Endodermal cell (in vitro differentiated cells): ENCODE results near the gene FSD1. TPM values are rescaled to one million over a fixed set of nuclear protein-coding genes. Genes with fewer than 3 reads are reported as not detected.

ENCODE experiments used
- DNase-seq: peaks from one replicate; pipeline ENCODE4 v3.0.0-alpha.2; 2017
- H3K27ac ChIP-seq: 2 replicates; pipeline ENCODE4 v1.5.1; 2013; ENCODE audit warnings: mild to moderate bottlenecking, low read depth, low read length, moderate library complexity
- H3K27me3 ChIP-seq: 2 replicates; pipeline ENCODE4 v1.6.1; 2013; ENCODE audit warnings: mild to moderate bottlenecking, low read length, moderate library complexity; ENCODE audit not compliant: insufficient read depth, control insufficient read depth, poor library complexity, severe bottlenecking
- H3K36me3 ChIP-seq: 2 replicates; pipeline ENCODE4 v1.7.0; 2013; ENCODE audit warnings: mild to moderate bottlenecking, low read length, moderate library complexity; ENCODE audit not compliant: control insufficient read depth, insufficient read depth
- H3K4me1 ChIP-seq: one replicate; pipeline ENCODE4 v1.7.0; 2013; ENCODE audit warnings: low read length; ENCODE audit not compliant: control insufficient read depth, insufficient read depth
- H3K4me3 ChIP-seq: 2 replicates; pipeline ENCODE4 v1.5.1; 2013; ENCODE audit warnings: mild to moderate bottlenecking, low read length, moderate library complexity
- H3K9ac ChIP-seq: 2 replicates; pipeline ENCODE4 v1.6.1; 2013; ENCODE audit warnings: mild to moderate bottlenecking, low read length, moderate library complexity; ENCODE audit not compliant: poor library complexity, severe bottlenecking; ENCODE audit errors: extremely low read depth
- H3K9me3 ChIP-seq: 2 replicates; pipeline ENCODE4 v1.6.1; 2013; ENCODE audit warnings: mild to moderate bottlenecking, low read length, moderate library complexity; ENCODE audit not compliant: control insufficient read depth
- H3K27ac Mint-ChIP-seq: 2 replicates; pipeline ENCODE4 v1.8.0; 2020; ENCODE audit warnings: mixed read lengths
- H3K27me3 Mint-ChIP-seq: 2 replicates; pipeline ENCODE4 v1.8.0; 2021; ENCODE audit warnings: mild to moderate bottlenecking, mixed read lengths; ENCODE audit not compliant: insufficient read depth
- H3K36me3 Mint-ChIP-seq: 2 replicates; pipeline ENCODE4 v1.8.0; 2020; ENCODE audit warnings: low read depth, mixed read lengths
- H3K4me1 Mint-ChIP-seq: 2 replicates; pipeline ENCODE4 v1.8.0; 2020; ENCODE audit warnings: mixed read lengths
- H3K4me3 Mint-ChIP-seq: 2 replicates; pipeline ENCODE4 v1.8.0; 2020; ENCODE audit warnings: mild to moderate bottlenecking, moderate library complexity, mixed read lengths
- H3K9me3 Mint-ChIP-seq: 2 replicates; pipeline ENCODE4 v1.8.0; 2020; ENCODE audit warnings: mild to moderate bottlenecking, mixed read lengths
- CTCF ChIP-seq: fragments of 200-600 bp; sonication (generic); conservative IDR thresholded peaks from 2 replicates; pipeline ENCODE4 v1.5.0; 2021; ENCODE audit warnings: antibody characterized with exemption, mild to moderate bottlenecking
- WGBS, 2 experiments: methylation state at CpG; one replicate each; pipeline versions ENCODE4 v1.1.5 to v1.1.7; 2013; ENCODE audit warnings: missing lambda C conversion rate in 2 of 2, mixed read lengths in 1 of 2; ENCODE audit not compliant: insufficient coverage in 1 of 2, insufficient read length in 1 of 2; 5-methylcytosine and 5-hydroxymethylcytosine counted together
- total RNA-seq, 2 donors: library from RNA; stranded (reverse); fragmentation: NEBNext Ultra II Directional in 1 of 2; extraction: Animal tissue kit (Norgen Biotek cat#: 25700) in 1 of 2; gene quantifications; 2 replicates in 1 of 2; 3 replicates in 1 of 2; pipeline ENCODE4 v1.2.1, GENCODE V29; 2021

The FSD1 gene
- total RNA-seq, 2 donors from 2014 or later: 33.3 to 37.9 TPM

- Histone ChIP-seq H3K4me3 (no peak overlapping the region), H3K27ac (no peak overlapping the region), H3K9me3 (no peaks in the 10 kb centered on the region), H3K36me3 (peaks cover 60% of the 10 kb centered on the region), H3K27me3 (no peaks in the 10 kb centered on the region), H3K9ac (no peak overlapping the region), H3K4me1 (no peaks in the 10 kb centered on the region)
- 87 to 96% methylated on average over 5 to 9 of the region's 9 CpGs for WGBS, 2 experiments
- Mint-ChIP-seq H3K27me3 (no peaks in the 10 kb centered on the region), H3K9me3 (no peaks in the 10 kb centered on the region), H3K27ac (peak overlapping the region; percentile 17), H3K4me3 (no peak overlapping the region), H3K4me1 (no peaks in the 10 kb centered on the region), H3K36me3 (peaks cover 47% of the 10 kb centered on the region)
- no peak for DNase-seq
- no peak for TF ChIP-seq CTCF
Measured at GRCh38 chr19:4350726-4351125, 46.3 kb downstream of the FSD1 start.

GRCh38 chr19:4352701-4353121 lies 48.3 kb downstream of the FSD1 start:
- TF ChIP-seq CTCF: peak; percentile 96
- H3K36me3 ChIP-seq: peaks cover 47% of the 10 kb centered on the region
- DNase-seq: peak; percentile 91
- Mint-ChIP-seq H3K36me3 (peaks cover 33% of the 10 kb centered on the region), H3K4me1 (no peaks in the 10 kb centered on the region), H3K27me3 (no peaks in the 10 kb centered on the region), H3K4me3 (no peak overlapping the region), H3K9me3 (no peaks in the 10 kb centered on the region), H3K27ac (peak overlapping the region; percentile 68)
- no peak overlapping the region for H3K9ac ChIP-seq
- 58 to 68% methylated on average over 3 to 9 of the region's 9 CpGs for WGBS, 2 experiments
- H3K9me3 ChIP-seq: no peaks in the 10 kb centered on the region
- H3K27me3 ChIP-seq: no peaks in the 10 kb centered on the region
- H3K27ac ChIP-seq: no peak overlapping the region
- no peak overlapping the region for H3K4me3 ChIP-seq
- H3K4me1 ChIP-seq: no peaks in the 10 kb centered on the region

GRCh38 chr19:4354282-4354681 lies 49.9 kb downstream of the FSD1 start:
- no peaks in the 10 kb centered on the region for H3K27me3 Mint-ChIP-seq
- H3K9me3 ChIP-seq: no peaks in the 10 kb centered on the region

More at GRCh38 chr19:4354282-4354681, 49.9 kb downstream of the FSD1 start:
- Histone ChIP-seq H3K4me3 (no peak overlapping the region), H3K9ac (no peak overlapping the region), H3K4me1 (no peaks in the 10 kb centered on the region), H3K27ac (no peak overlapping the region), H3K27me3 (no peaks in the 10 kb centered on the region), H3K36me3 (peaks cover 40% of the 10 kb centered on the region)
- no peaks in the 10 kb centered on the region for H3K4me1 Mint-ChIP-seq
- H3K36me3 Mint-ChIP-seq: peaks cover 26% of the 10 kb centered on the region
- DNase-seq: no peak
- no peak overlapping the region for H3K27ac Mint-ChIP-seq
- no peaks in the 10 kb centered on the region for H3K9me3 Mint-ChIP-seq
- no peak overlapping the region for H3K4me3 Mint-ChIP-seq
- no peak for TF ChIP-seq CTCF
- WGBS, 2 experiments: 91 to 92% methylated on average over 11 to 12 of the region's 12 CpGs
